GM18873 (cell line): ENCODE results near the gene GPR6.

Experiments
- ATAC-seq: cut with Tn5 transposase; IDR thresholded peaks from one replicate; pipeline ENCODE4 v1.9.1; 2021; ENCODE audit warnings: mild to moderate bottlenecking, moderate library complexity, moderate number of reproducible peaks; ENCODE audit not compliant: unreplicated experiment, low FRiP score

Gene GPR6

GRCh38 chr6:109998159-109998785, 20.2 kb downstream of the GPR6 start:
- ATAC-seq: no peak

GRCh38 chr6:109999740-110000139, 21.6 kb downstream of the GPR6 start:
- no peak for ATAC-seq

GRCh38 chr6:110002676-110003075, 24.6 kb downstream of the GPR6 start:
- ATAC-seq: no peak

GRCh38 chr6:110013386-110013785, 35.3 kb downstream of the GPR6 start:
- no peak for ATAC-seq

GRCh38 chr6:110015206-110015605, 37.1 kb downstream of the GPR6 start:
- no peak for ATAC-seq

- no peak for ATAC-seq
Measured at GRCh38 chr6:110017306-110017705, 39.2 kb downstream of the GPR6 start.

GRCh38 chr6:110017946-110018345, 39.8 kb downstream of the GPR6 start:
- no peak for ATAC-seq

- ATAC-seq: no peak
Measured at GRCh38 chr6:110018486-110018885, 40.4 kb downstream of the GPR6 start.

GRCh38 chr6:110020888-110021287, 42.8 kb downstream of the GPR6 start:
- ATAC-seq: no peak

- ATAC-seq: no peak
Measured at GRCh38 chr6:110029144-110029543, 51.0 kb downstream of the GPR6 start.
